Glomerular visceral epithelial cell (primary cell): ENCODE data around the gene MGAT4A.
"Not testable (repeated sequence)": the region's sequence is repeated elsewhere in the genome, so short reads cannot be mapped to it uniquely, and the experiment has no call there.

Experiments used
- DNase-seq: peaks from one replicate; pipeline ENCODE4 v3.0.0-alpha.2; 2016; ENCODE audit errors: extremely low spot score

The MGAT4A gene

DNA sequence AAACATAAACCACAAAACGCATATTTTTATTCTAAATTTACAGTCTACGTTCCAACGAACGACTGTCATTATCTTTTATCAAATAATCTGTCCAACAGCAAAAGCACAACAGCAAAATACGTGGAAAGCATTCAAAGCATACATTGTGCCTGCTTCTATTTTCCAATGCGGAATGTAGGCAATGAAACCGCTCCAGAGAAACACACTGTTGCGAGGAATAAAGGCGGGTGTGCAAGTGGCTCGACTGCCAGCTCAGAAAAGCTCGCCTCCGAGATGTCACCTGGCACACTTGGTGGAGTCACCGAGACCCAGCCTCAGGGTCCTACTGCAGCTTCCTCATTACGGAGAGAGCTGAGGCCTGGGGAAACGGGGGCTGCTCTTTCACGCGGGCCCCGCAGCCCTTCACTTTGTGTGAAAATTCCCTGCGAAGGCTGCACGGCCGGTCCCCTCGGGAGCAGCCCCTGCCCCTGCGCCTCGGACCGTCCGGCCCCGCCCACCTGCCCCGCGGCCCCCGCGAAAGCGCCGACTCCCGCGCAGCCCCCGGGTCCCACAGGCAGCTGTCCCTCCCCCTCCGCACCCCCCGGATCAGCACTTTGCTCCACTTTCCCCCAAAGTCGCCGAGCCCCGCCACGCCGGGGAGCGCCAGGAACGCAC is 752 bp downstream of the MGAT4A start:
- DNase-seq = peak; percentile 7

- DNase-seq = no peak
These were observed 1.3 kb downstream of the MGAT4A start for GRCh38 chr2:98729652-98730051.

- DNase-seq = not testable (repeated sequence)
These were observed 2.7 kb downstream of the MGAT4A start for GRCh38 chr2:98728088-98728718.

- no peak for DNase-seq
These were observed 3.4 kb downstream of the MGAT4A start for GRCh38 chr2:98727369-98728087.

DNA sequence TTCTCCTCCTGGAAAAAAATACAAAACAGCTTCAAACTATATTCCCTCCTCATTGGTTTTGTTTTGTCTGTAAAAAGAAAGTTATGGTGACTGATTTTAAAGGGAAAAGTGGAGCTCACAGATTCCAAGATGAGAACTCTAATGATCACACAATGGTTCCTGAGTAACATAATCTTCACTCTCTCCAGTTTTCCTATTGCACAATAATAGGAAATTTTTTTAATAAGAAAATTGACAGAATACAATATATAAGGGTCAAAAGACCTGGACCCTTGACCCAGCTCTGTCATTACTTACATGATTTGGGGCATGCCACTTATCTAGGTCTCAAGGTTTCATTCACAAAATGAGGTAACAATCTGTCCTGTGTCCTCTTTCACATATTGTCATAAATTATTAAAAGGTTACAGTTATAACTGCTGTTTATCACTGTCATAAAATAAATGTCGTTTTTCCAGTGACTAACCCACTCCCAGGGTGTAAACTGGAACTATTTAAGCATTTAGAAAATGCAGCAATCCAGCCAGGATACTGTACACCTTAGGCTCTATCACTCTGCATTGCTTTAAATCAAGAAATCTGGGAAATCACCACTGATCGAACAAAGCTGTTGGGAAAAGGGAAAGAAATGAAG is 4.1 kb downstream of the MGAT4A start:
- DNase-seq = no peak

DNA sequence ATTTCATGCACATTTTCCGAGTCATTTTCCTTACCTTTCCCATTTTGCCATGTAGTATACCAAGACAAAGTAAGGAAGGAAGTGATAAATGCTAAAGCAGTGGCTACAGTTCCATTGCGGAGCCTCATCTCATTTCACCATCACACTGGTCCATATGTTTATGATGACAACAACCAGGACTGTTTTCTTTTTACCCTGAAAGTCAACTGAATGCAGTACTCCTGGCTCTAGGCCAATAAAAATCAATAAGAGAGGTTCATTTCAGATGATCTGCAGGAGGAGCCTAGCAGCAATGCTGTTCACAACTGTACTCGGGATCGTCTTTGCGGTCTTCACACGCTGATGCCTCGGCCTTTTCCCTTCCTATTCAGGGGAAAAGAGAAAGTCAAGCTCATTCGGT is 4.7 kb downstream of the MGAT4A start:
- DNase-seq = no peak

GRCh38 chr2:98720286-98720685 is 10.6 kb downstream of the MGAT4A start:
- DNase-seq = no peak

- DNase-seq = no peak
These were observed 13.3 kb downstream of the MGAT4A start for GRCh38 chr2:98717621-98718020.

- no peak for DNase-seq
These were observed 14.1 kb downstream of the MGAT4A start for GRCh38 chr2:98716786-98717185.

- no peak for DNase-seq
These were observed 15.0 kb downstream of the MGAT4A start for GRCh38 chr2:98715812-98716451.

GRCh38 chr2:98713332-98714015 is 17.5 kb downstream of the MGAT4A start:
- no peak for DNase-seq

DNA sequence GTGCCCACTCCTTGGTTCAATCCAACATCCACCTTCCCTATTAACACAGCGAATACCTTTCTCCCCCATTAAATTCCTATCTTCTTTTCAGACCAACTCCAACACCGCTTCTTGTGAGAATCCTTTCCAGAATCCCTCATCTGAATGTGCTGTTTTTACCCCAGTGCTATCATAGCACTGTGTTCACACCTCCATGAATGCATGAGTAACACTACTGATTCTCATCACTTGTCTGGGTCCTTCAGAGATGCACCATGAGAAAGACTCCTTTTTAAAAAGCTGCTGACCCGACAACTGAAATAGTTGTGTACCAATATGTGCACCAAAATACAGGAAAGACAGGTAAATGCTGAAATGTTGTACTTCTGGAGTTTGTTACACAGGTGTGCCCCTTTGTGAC is 18.8 kb downstream of the MGAT4A start:
- no peak for DNase-seq

DNA sequence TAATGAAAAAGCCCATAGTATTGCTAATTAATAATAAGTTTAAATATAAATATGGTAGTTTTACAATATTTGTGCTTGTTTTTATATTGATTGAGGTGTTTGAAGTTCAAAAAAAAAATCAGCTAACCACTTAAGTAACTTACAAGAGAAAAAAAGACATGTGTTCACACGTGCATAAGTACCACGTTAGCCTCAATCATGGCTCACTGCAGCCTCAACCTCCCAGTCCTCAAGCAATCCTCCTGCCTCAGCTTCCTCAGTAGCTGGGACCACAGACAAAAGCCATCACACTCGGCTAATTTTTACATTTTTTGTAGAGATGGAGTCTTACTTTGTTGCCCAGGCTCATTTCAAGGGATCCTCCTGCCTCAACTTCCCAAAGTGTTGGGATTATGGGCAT is 19.4 kb downstream of the MGAT4A start:
- no peak for DNase-seq

DNA sequence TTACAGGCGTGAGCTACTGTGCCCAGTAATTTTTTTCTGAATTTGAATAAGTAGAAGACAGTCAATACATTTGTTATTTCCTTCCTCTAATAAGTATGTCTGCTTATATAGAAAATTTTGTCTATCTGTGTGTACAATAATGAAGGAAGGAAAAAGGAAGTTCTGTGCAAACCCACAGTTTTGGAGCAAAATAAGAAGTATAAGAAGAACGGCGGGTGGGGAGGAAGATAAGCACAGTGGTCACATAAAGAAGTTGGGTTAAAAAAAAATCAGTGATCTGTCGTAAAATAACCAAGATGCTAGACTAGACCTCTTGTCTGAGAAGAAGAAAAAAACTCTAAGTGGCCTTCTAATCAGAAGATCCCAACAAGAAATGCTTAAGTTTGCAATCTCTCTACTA is 20.2 kb downstream of the MGAT4A start:
- no peak for DNase-seq

DNA sequence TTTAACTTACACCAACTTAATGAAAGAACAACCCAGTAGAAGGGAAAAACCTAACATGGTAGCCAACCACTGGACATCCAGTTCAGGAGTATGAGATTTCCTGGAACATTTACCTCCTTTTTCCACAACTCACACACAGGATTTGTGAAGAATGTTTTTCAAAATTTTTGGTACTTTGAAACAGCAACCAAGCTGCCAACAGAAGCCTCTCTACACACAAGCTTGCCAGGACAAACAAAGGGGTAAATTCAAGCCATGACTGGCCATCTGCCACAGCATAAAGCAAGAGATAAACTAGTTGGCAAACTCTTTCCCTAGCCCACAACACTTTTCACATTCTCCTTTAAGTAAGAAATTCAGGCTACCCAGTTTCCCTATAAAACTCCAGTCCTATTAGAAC is 21.4 kb downstream of the MGAT4A start:
- no peak for DNase-seq

- no peak for DNase-seq
These were observed 22.3 kb downstream of the MGAT4A start for GRCh38 chr2:98708396-98709186.

DNA sequence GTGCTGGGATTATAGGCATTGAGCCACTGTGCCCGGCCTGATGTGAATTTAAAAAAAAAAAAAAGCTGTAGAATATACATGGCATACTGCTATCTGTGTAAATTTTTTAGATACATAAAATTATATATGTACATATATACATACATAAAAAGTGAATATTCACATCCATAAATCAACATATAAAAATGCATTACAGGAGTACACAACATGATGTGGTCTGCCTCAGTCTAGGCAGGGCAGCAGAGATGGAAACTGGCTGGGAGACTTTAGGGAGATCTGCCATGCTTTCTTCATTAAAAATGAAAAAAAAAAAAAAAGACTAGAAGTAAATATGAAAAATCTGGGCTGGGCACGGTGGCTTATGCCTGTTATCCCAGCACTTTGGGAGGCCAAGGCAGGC is 24.3 kb downstream of the MGAT4A start:
- DNase-seq = no peak

- no peak for DNase-seq
These were observed 25.7 kb downstream of the MGAT4A start for GRCh38 chr2:98705333-98705617.

- DNase-seq = no peak
These were observed 26.2 kb downstream of the MGAT4A start for GRCh38 chr2:98704499-98705332.

- no peak for DNase-seq
These were observed 27.2 kb downstream of the MGAT4A start for GRCh38 chr2:98703738-98704137.
